Natural killer cell treated with Interleukin-12 subunit alpha and Interleukin-12 subunit beta and Interleukin-15 and Interleukin-18, amount 100 ng/mL, for 72 hours (primary cell): Measurements from ENCODE around the gene DHX9. TPM values are rescaled to one million over a fixed set of nuclear protein-coding genes. Genes with fewer than 3 reads are reported as not detected.

Experiments used
- ATAC-seq, 2 donors: fragments of 150-1000 bp; cut with Tn5 transposase in 1 of 2; sonication (Bioruptor Pico), chemical (Tn5 transposase) in 1 of 2; 2 replicates each; pipeline ENCODE4 v1.10.0; 2021
- DNase-seq: peaks from one replicate; pipeline ENCODE4 v3.0.0; 2022; ENCODE audit warnings: low spot score
- H3K27ac Mint-ChIP-seq, 2 donors: 1 replicate in 1 of 2; 2 replicates in 1 of 2; pipeline ENCODE4 v1.8.0; 2022; ENCODE audit warnings: mixed read lengths in 2 of 2, mild to moderate bottlenecking in 1 of 2, moderate library complexity in 1 of 2
- H3K27me3 Mint-ChIP-seq, 2 donors: 1 replicate in 1 of 2; 2 replicates in 1 of 2; pipeline ENCODE4 v1.8.0; 2022; ENCODE audit warnings: mixed read lengths in 2 of 2
- H3K36me3 Mint-ChIP-seq: one replicate; pipeline ENCODE4 v1.8.0; 2022; ENCODE audit warnings: mixed read lengths
- H3K4me1 Mint-ChIP-seq, 2 donors: 1 replicate in 1 of 2; 2 replicates in 1 of 2; pipeline ENCODE4 v1.8.0; 2022; ENCODE audit warnings: low read depth in 2 of 2, mixed read lengths in 2 of 2, mild to moderate bottlenecking in 1 of 2
- H3K4me3 Mint-ChIP-seq: one replicate; pipeline ENCODE4 v1.8.0; 2022; ENCODE audit warnings: mixed read lengths
- H3K9me3 Mint-ChIP-seq: 2 replicates; pipeline ENCODE4 v1.8.0; 2022; ENCODE audit warnings: mixed read lengths
- total RNA-seq, 2 donors: library from RNA; stranded (reverse); gene quantifications; one replicate each; pipeline ENCODE4 v1.2.3, GENCODE V29; 2022

The DHX9 gene
- total RNA-seq: 100 to 1,000 TPM; 217 to 247 TPM

DNA sequence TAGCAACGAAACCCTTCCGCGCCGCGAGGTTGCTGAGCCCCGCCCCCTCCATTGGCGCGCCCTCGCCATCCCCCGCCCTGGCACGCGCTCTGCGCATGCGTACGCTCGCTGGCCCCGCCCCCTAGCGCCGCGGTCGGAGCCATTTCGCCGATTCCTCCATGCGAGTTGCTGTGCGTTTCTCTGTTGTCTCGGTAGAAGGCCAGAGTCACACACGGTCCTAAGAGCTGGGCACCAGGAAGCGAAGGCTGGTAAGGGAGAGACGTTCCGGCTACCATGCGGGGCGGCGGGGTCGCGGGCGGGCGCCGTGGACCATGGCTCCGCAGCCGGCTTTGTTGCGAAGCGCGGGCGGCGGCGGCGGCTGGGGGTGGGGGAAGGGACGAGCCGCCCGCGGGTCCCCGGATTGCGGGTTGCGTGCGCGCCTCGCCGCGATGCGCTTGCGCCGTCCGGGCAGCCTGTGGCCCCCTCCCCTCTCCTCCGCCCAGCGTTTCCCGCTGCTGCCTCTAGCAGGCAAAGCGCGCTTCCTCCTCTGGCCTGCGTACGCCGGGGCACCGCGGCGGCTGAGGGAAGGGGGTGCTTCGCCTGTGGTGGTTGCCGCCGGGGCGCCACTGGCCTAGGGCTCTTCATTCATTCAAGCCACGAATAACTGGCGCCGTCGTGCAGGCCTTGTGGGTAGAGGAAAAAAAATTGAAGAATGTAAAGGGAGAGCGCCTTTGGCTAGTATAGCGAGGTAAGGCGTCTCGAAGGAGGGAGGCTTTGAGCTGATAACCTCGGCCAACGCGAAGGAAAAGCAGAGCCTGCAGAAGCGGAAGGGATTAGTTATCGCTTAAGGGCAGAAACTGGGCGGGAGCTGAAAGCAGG is at the start of gene DHX9:
Gene DHX9, plus strand, starts transcription at position 139 of the 858 bp plus-strand sequence. CDS start 3,220 bp downstream, outside the sequence.
- peak within 1 kb of the TSS; percentile 96 for H3K4me3 Mint-ChIP-seq
- peak; percentile 93 to 94 for ATAC-seq
- H3K27ac Mint-ChIP-seq: peak within 1 kb of the TSS; percentile 85 to 96
- H3K36me3 Mint-ChIP-seq: peaks cover 13% of the 10 kb centered on the region
- H3K9me3 Mint-ChIP-seq: no peaks in the 10 kb centered on the region
- H3K27me3 Mint-ChIP-seq: peaks cover 0 to 2% of the 10 kb centered on the region in 2 donors
- peaks cover 36% of the 10 kb centered on the region in 2 donors for H3K4me1 Mint-ChIP-seq
- peak; percentile 96 for DNase-seq

GRCh38 chr1:182791281-182792179 is 47.6 kb upstream of the DHX9 start:
- no peak for DNase-seq
- no peaks in the 10 kb centered on the region for H3K36me3 Mint-ChIP-seq
- H3K4me3 Mint-ChIP-seq: no peak overlapping the region
- H3K27ac Mint-ChIP-seq: no peak overlapping the region
- no peaks in the 10 kb centered on the region for H3K9me3 Mint-ChIP-seq
- peaks cover 8 to 14% of the 10 kb centered on the region in 2 donors for H3K27me3 Mint-ChIP-seq
- ATAC-seq: no peak
- H3K4me1 Mint-ChIP-seq: peaks cover 8 to 11% of the 10 kb centered on the region in 2 donors

- Mint-ChIP-seq H3K27me3 (peaks cover 0 to 11% of the 10 kb centered on the region in 2 donors), H3K9me3 (no peaks in the 10 kb centered on the region), H3K27ac (no peak overlapping the region), H3K4me1 (peaks cover 6 to 8% of the 10 kb centered on the region in 2 donors), H3K4me3 (no peak overlapping the region), H3K36me3 (no peaks in the 10 kb centered on the region)
- ATAC-seq (no peak), DNase-seq (no peak)
Measured at GRCh38 chr1:182794091-182794490, 45.1 kb upstream of the DHX9 start.

GRCh38 chr1:182794676-182795201 is 44.4 kb upstream of the DHX9 start:
- H3K27ac Mint-ChIP-seq: no peak overlapping the region
- H3K36me3 Mint-ChIP-seq: no peaks in the 10 kb centered on the region
- DNase-seq (no peak), ATAC-seq (no peak)
- H3K4me3 Mint-ChIP-seq: no peak overlapping the region
- H3K4me1 Mint-ChIP-seq: peaks cover 5 to 6% of the 10 kb centered on the region in 2 donors
- H3K27me3 Mint-ChIP-seq: peaks cover 0 to 10% of the 10 kb centered on the region in 2 donors
- no peaks in the 10 kb centered on the region for H3K9me3 Mint-ChIP-seq

GRCh38 chr1:182795563-182796228 is 43.5 kb upstream of the DHX9 start:
- no peak overlapping the region for H3K27ac Mint-ChIP-seq
- ATAC-seq: no peak
- no peak overlapping the region for H3K4me3 Mint-ChIP-seq

DNA sequence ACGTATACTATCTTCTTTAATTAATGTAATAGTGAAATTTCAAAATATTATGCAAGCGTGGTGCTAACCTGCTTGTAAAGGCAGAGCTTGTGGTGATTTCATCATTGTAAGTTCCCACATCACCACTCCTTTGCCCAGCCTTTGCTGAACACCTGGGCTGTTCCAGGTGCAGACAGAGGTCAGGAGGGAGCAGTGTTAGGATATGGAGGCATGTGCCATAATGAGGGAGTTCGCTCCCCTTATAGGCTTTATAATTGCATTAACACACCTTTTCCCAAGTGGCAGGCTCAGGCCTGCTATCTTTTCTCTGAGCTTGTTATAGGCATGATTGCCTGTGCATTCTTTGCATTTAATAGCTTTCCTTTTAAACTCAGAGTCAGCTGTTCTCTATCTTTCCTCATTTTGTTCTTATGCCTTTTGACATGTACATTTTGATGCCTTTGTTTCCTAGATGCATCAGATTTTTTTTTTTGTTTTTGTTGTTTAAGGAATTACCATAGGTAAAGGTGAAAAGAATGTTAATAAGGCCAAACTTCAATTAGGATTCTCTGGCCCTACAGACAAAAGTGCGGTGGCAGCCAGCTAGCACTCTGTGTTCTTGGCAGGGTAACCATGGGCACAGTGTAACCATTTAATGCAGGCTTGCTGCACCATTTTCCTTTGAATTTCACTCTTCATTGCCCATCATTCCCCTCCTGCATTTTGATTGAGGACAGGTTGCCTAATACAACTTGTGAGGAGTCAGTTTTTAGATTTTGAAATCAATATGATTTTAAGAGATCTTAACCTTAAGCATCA is 36.9 kb upstream of the DHX9 start:
- ATAC-seq (no peak), DNase-seq (no peak)
- H3K9me3 Mint-ChIP-seq: no peaks in the 10 kb centered on the region
- peaks cover 0 to 2% of the 10 kb centered on the region in 2 donors for H3K4me1 Mint-ChIP-seq
- peaks cover 0 to 4% of the 10 kb centered on the region in 2 donors for H3K27me3 Mint-ChIP-seq
- peaks cover 7% of the 10 kb centered on the region for H3K36me3 Mint-ChIP-seq
- H3K4me3 Mint-ChIP-seq: no peak overlapping the region
- H3K27ac Mint-ChIP-seq: no peak overlapping the region

More at GRCh38 chr1:182795563-182796228, 43.5 kb upstream of the DHX9 start:
- Mint-ChIP-seq H3K36me3 (no peaks in the 10 kb centered on the region), H3K27me3 (peaks cover 0 to 10% of the 10 kb centered on the region in 2 donors), H3K9me3 (no peaks in the 10 kb centered on the region), H3K4me1 (peaks cover 0 to 6% of the 10 kb centered on the region in 2 donors)
- no peak for DNase-seq

GRCh38 chr1:182803846-182804245 is 35.3 kb upstream of the DHX9 start:
- Mint-ChIP-seq H3K9me3 (no peaks in the 10 kb centered on the region), H3K36me3 (peaks cover 11% of the 10 kb centered on the region), H3K4me1 (no peaks in the 10 kb centered on the region), H3K27ac (no peak overlapping the region), H3K27me3 (no peaks in the 10 kb centered on the region), H3K4me3 (no peak overlapping the region)
- DNase-seq: no peak
- no peak for ATAC-seq

DNA sequence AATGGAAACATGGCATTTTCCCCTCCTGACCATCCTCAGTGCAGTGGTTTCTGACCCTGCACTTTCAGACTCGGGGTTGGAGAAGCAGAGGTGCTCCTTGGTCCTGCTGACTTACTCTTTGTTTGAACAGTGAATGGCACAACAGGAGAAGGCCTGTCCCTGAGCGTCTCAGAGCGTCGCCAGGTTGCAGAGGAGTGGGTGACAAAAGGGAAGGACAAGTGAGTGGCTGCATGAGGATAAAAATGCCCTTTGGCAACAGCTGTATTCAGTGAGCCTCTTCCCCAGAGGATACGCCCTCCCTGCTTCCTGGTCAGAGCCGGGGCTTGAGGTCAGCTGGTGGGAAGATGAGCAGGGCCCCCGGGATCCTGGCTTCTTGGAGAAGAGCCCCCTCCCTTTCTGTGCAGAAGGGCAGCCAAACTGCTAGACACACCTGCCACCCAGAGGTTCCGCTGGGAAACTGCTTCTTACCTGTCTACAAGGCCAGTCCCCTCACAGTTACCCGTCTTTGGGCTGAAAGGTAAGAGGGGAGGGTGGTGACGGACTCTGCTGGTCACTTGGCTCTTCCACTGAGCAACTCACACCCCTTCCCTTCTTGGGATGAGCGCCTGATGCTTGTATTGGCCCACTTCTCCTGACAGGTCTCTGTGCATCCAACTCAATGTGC is 33.0 kb upstream of the DHX9 start:
- Mint-ChIP-seq H3K27ac (no peak overlapping the region), H3K27me3 (no peaks in the 10 kb centered on the region), H3K9me3 (no peaks in the 10 kb centered on the region), H3K4me3 (no peak overlapping the region), H3K36me3 (peaks cover 11% of the 10 kb centered on the region), H3K4me1 (no peaks in the 10 kb centered on the region)
- ATAC-seq (no peak), DNase-seq (no peak)

- H3K4me1 Mint-ChIP-seq: no peaks in the 10 kb centered on the region
- H3K27me3 Mint-ChIP-seq: no peaks in the 10 kb centered on the region
- H3K4me3 Mint-ChIP-seq: no peak overlapping the region
- ATAC-seq (no peak), DNase-seq (no peak)
- peaks cover 11% of the 10 kb centered on the region for H3K36me3 Mint-ChIP-seq
- no peaks in the 10 kb centered on the region for H3K9me3 Mint-ChIP-seq
- H3K27ac Mint-ChIP-seq: no peak overlapping the region
Measured at GRCh38 chr1:182807907-182808306, 31.2 kb upstream of the DHX9 start.

GRCh38 chr1:182809414-182809957 is 29.7 kb upstream of the DHX9 start:
- Mint-ChIP-seq H3K4me1 (no peaks in the 10 kb centered on the region), H3K9me3 (no peaks in the 10 kb centered on the region), H3K4me3 (no peak overlapping the region), H3K27me3 (no peaks in the 10 kb centered on the region), H3K27ac (no peak overlapping the region), H3K36me3 (peaks cover 5% of the 10 kb centered on the region)
- DNase-seq: no peak
- no peak for ATAC-seq

DNA sequence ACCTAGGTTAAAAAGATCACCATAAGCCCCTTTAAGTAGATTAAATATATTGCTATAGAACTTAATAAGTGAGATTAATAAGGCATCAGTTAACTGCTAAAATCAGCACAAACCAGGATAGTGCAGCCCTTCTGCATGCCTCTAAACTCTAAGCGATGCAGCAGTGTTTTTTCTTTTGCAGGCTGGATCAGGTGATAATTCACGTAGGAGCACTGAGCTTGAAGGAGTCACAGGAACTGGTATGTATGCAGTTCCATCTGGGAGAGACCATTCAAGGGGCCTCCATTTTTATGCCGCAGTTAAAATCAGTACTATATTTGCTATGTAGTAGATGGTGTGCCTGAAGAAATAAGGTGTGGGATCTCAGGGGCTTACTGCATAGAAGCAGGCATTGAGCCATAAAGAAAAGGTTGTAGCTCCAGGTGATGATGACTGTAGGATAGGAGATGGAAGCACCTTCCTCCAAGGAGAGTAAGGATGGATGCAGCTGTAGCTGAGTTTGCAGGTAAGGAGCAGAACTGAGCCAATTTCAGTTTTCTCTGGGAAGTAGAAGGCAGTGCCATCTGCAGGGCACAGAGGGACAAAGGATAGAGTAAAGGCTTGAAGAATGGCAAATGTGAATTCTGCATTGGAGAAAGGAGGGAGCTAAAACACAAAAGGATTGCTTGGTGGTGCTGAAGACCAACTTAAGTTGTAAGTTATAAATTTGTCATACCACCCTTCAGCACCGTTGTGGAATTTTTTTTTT is 27.0 kb upstream of the DHX9 start:
- peaks cover 6% of the 10 kb centered on the region for H3K36me3 Mint-ChIP-seq
- ATAC-seq (no peak), DNase-seq (no peak)
- no peaks in the 10 kb centered on the region for H3K4me1 Mint-ChIP-seq
- H3K9me3 Mint-ChIP-seq: no peaks in the 10 kb centered on the region
- no peaks in the 10 kb centered on the region for H3K27me3 Mint-ChIP-seq
- H3K4me3 Mint-ChIP-seq: no peak overlapping the region
- H3K27ac Mint-ChIP-seq: no peak overlapping the region
